HepG2 (cell line): ENCODE results near the gene C7orf57. TPM values are rescaled to one million over a fixed set of nuclear protein-coding genes. Genes with fewer than 3 reads are reported as not detected.

ENCODE experiments used
- ATAC-seq: fragments of 200-7000 bp; cut with Tn5 transposase; 3 replicates; pipeline ENCODE4 v1.9.1; 2020; ENCODE audit warnings: mild to moderate bottlenecking, moderate library complexity
- BruUV-seq: library from RNA; stranded (reverse); fragments of 400-500 nt; replicated peaks from 2 replicates; lab custom pipeline; 2021; lab: Mats Ljungman, UMichigan
- CTCF ChIA-PET: fragments of 300-600 bp; formaldehyde crosslinking; extraction: SDS; loops from one replicate; lab custom pipeline; 2021; ENCODE audit warnings: low total read pairs, inconsistent platforms, low intra/inter-chr PET ratio; lab: Yijun Ruan, JAX
- POLR2A ChIA-PET: fragments of 350-600 bp; sonication (Branson Sonifier 250); formaldehyde crosslinking; loops from one replicate; lab custom pipeline; 2020; ENCODE audit warnings: antibody characterized with exemption, inconsistent platforms; lab: Yijun Ruan, JAX
- DNase-seq: peaks from one replicate; pipeline ENCODE4 v3.0.0-alpha.2; 2015; ENCODE audit warnings: low spot score
- FAIRE-seq: peaks from 3 replicates; lab custom pipeline; 2011; peaks lifted over from hg19 to GRCh38; lab: Jason Lieb, UNC
- H2AFZ ChIP-seq: one replicate; pipeline ENCODE4 v1.6.1; 2011; ENCODE audit warnings: low read length, inconsistent platforms
- H3K27ac ChIP-seq: fragments of 300-600 bp; 3 replicates; pipeline ENCODE4 v1.8.0; 2011; ENCODE audit warnings: mixed run types, mild to moderate bottlenecking, mixed read lengths, low read length, inconsistent platforms; ENCODE audit not compliant: insufficient read depth; ENCODE audit errors: extremely low read length
- H3K27me3 ChIP-seq, 2 experiments: fragments of 200-600 bp in 1 of 2; 2 replicates in 1 of 2; 3 replicates in 1 of 2; pipeline versions ENCODE4 v1.6.0 to v1.8.0; 2011; ENCODE audit warnings: low read length in 2 of 2, mild to moderate bottlenecking in 2 of 2, moderate library complexity in 2 of 2, inconsistent platforms in 1 of 2; ENCODE audit not compliant: insufficient read depth in 2 of 2, control insufficient read depth in 1 of 2
- H3K36me3 ChIP-seq, 2 experiments: fragments of 200-600 bp in 1 of 2; replicated peaks in 1 of 2; 2 replicates in 1 of 2; 3 replicates in 1 of 2; pipeline versions ENCODE4 v1.5.1 to v1.8.0; 2011; ENCODE audit warnings: low read length in 2 of 2, inconsistent platforms in 1 of 2; ENCODE audit not compliant: insufficient read depth in 2 of 2, control insufficient read depth in 1 of 2
- H3K4me1 ChIP-seq: 2 replicates; pipeline ENCODE4 v1.5.1; 2012; ENCODE audit warnings: low read length, inconsistent platforms; ENCODE audit not compliant: insufficient read depth
- H3K4me2 ChIP-seq: 2 replicates; pipeline ENCODE4 v1.6.0; 2011; ENCODE audit warnings: low read depth, low read length, inconsistent platforms
- H3K4me3 ChIP-seq, 3 experiments: fragments of 200-600 bp in 1 of 3; sonication (generic), shearing (Covaris generic) in 1 of 3; replicated peaks in 1 of 3; 2 replicates each; pipeline ENCODE4 v1.5.1; 2011 to 2016; ENCODE audit warnings: low read length in 3 of 3, inconsistent platforms in 2 of 3, low read depth in 2 of 3, mild to moderate bottlenecking in 2 of 3, control low read depth in 1 of 3, mixed read lengths in 1 of 3; ENCODE audit not compliant: insufficient read depth in 1 of 3
- H3K79me2 ChIP-seq: one replicate; pipeline ENCODE4 v1.6.1; 2011; ENCODE audit warnings: low read length, inconsistent platforms; ENCODE audit not compliant: insufficient read depth
- H3K9ac ChIP-seq: 2 replicates; pipeline ENCODE4 v1.6.0; 2011; ENCODE audit warnings: mild to moderate bottlenecking, low read depth, low read length, inconsistent platforms; ENCODE audit not compliant: insufficient read depth
- H3K9me3 ChIP-seq: 2 replicates; pipeline ENCODE4 v1.5.1; 2012; ENCODE audit warnings: mild to moderate bottlenecking, low read length
- H4K20me1 ChIP-seq: 2 replicates; pipeline ENCODE4 v1.6.0; 2011; ENCODE audit warnings: inconsistent platforms, mild to moderate bottlenecking, low read length, moderate library complexity; ENCODE audit not compliant: insufficient read depth
- HOXA5 ChIP-seq: sonication (generic); formaldehyde crosslinking; IDR thresholded peaks from 2 replicates; pipeline ENCODE4 v1.4.0; 2020; ENCODE audit warnings: missing genetic modification reagents
- MAFG ChIP-seq: sonication (generic); formaldehyde crosslinking; IDR thresholded peaks from 2 replicates; pipeline ENCODE4 v1.5.1; 2020; ENCODE audit warnings: mild to moderate bottlenecking, missing genetic modification reagents
- RBM22 ChIP-seq: fragments of 200-400 bp; formaldehyde crosslinking; optimal IDR thresholded peaks from 2 replicates; pipeline ENCODE3; 2017; ENCODE audit warnings: mild to moderate bottlenecking, low read length, moderate library complexity
- RELA ChIP-seq: sonication (generic); formaldehyde crosslinking; IDR thresholded peaks from 2 replicates; pipeline ENCODE4 v1.4.0; 2020; ENCODE audit warnings: missing genetic modification reagents
- RFXAP ChIP-seq: sonication (generic); formaldehyde crosslinking; IDR thresholded peaks from 2 replicates; pipeline ENCODE4 v1.4.0; 2020; ENCODE audit warnings: missing genetic modification reagents, borderline replicate concordance
- SKI ChIP-seq: fragments of 450-650 bp; IDR thresholded peaks from one replicate; pipeline ENCODE4 v1.6.1; 2018; ENCODE audit warnings: mild to moderate bottlenecking; ENCODE audit not compliant: partially characterized antibody
- SP2 ChIP-seq: sonication (generic); formaldehyde crosslinking; IDR thresholded peaks from 2 replicates; pipeline ENCODE4 v1.5.1; 2020; ENCODE audit warnings: mild to moderate bottlenecking, missing genetic modification reagents
- STAT5B ChIP-seq: sonication (generic); formaldehyde crosslinking; IDR thresholded peaks from 2 replicates; pipeline ENCODE4 v1.4.0; 2020; ENCODE audit warnings: missing genetic modification reagents
- TBL1XR1 ChIP-seq: fragments of 150-350 bp; IDR thresholded peaks from 2 replicates; pipeline ENCODE4 v1.6.1; 2014; ENCODE audit warnings: borderline replicate concordance, low read length; ENCODE audit not compliant: partially characterized antibody
- ZBTB1 ChIP-seq: sonication (generic); formaldehyde crosslinking; IDR thresholded peaks from 2 replicates; pipeline ENCODE4 v1.4.0; 2020; ENCODE audit warnings: missing genetic modification reagents, borderline replicate concordance
- ZNF510 ChIP-seq: sonication (generic); formaldehyde crosslinking; IDR thresholded peaks from 2 replicates; pipeline ENCODE4 v1.4.0; 2020; ENCODE audit warnings: low read depth, mild to moderate bottlenecking, missing genetic modification reagents
- WGBS: methylation state at CpG from one replicate; pipeline ENCODE4 v1.1.6; 2017; ENCODE audit warnings: low lambda C conversion rate; 5-methylcytosine and 5-hydroxymethylcytosine counted together
- in situ Hi-C: cut with HindIII; loops from 2 replicates; pipeline ENCODE4 v1.10.0; 2017; ENCODE audit warnings: low pct_unique_long_range_greater_than_20kb; ENCODE audit not compliant: extremely low pct_ligation_motif_present
- intact Hi-C: fragments of 100-400 bp; cut with micrococcal nuclease; formaldehyde crosslinking; loops from one replicate; pipeline ENCODE4 v1.10.0; 2022; ENCODE audit not compliant: unreplicated experiment
- polyA plus RNA-seq, 8 experiments: library from polyadenylated mRNA; depleted of rRNA in 3 of 8; stranded (reverse) in 7 of 8; unstranded in 1 of 8; fragments of >200 nt; fragmentation: Illumina TruSeq in 4 of 8; extraction: Trizol in 4 of 8; gene quantifications; 2 replicates each; pipeline versions ENCODE4 v1.2.1 to v1.2.3, GENCODE V29; 2011 to 2016; ENCODE audit warnings: low read depth in 4 of 8, missing spikeins in 1 of 8, mixed read lengths in 1 of 8; ENCODE audit not compliant: insufficient read depth in 1 of 8
- total RNA-seq, 5 experiments: library from RNA; depleted of rRNA; stranded (reverse); fragments of >200 nt; fragmentation: Illumina TruSeq; extraction: Trizol; gene quantifications; 2 replicates each; pipeline ENCODE4 v1.2.3, GENCODE V29; 2016; ENCODE audit warnings: low read depth in 1 of 5
- TF ChIP-seq, protein P1 (sequence below): sonication (generic); formaldehyde crosslinking; IDR thresholded peaks from 2 replicates; pipeline ENCODE4 v1.4.0; 2020; ENCODE audit warnings: missing genetic modification reagents
- TF ChIP-seq, protein P2 (sequence below): sonication (generic); formaldehyde crosslinking; IDR thresholded peaks from 2 replicates; pipeline ENCODE4 v1.8.0; 2022; ENCODE audit warnings: missing genetic modification reagents, mild to moderate bottlenecking, inconsistent platforms, borderline replicate concordance
- TF ChIP-seq, protein P3 (sequence below), 2 experiments: fragments of 450-650 bp in 1 of 2; sonication (generic) in 1 of 2; formaldehyde crosslinking; IDR thresholded peaks; 2 replicates each; pipeline versions ENCODE4 v1.5.0 to v1.8.0; 2020 to 2022; ENCODE audit warnings: mild to moderate bottlenecking in 1 of 2, missing genetic modification reagents in 1 of 2
- TF ChIP-seq, protein P4 (sequence below): sonication (generic); formaldehyde crosslinking; IDR thresholded peaks from 2 replicates; pipeline ENCODE4 v1.5.1; 2020; ENCODE audit warnings: mild to moderate bottlenecking, missing genetic modification reagents, borderline replicate concordance

C7orf57 gene
- total and polyA plus RNA-seq, 2 of the 13 experiments (the other 11 are each of a cell fraction or from before 2014, with no cell fraction given): not detected

DNA sequence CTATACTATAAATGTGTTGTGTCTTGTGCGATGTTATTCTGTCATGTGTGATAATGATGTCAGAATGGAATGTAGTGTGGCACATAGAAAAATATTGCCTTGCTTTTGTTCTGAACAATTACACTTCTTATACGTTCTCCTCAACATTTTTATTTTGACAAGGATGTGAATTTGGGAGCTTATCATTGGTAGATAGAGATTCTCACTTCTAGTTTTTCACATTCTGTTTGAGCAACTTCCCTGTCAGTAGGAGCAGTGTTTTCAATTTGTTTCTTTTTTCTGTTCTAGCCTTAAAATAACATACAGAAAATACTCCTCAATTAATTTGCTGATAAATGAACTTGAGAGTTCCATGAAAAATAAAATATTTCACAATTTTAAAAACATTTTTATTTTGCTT, 24.0 kb upstream of the C7orf57 start:
- POLR2A ChIA-PET: no interaction called here
- no peak for TF ChIP-seq ZBTB1 (CRISPR knock-in tag)
- no peak for TF ChIP-seq SP2 (CRISPR knock-in tag)
- no peak for TF ChIP-seq STAT5B (CRISPR knock-in tag)
- TF ChIP-seq, protein P1, sequence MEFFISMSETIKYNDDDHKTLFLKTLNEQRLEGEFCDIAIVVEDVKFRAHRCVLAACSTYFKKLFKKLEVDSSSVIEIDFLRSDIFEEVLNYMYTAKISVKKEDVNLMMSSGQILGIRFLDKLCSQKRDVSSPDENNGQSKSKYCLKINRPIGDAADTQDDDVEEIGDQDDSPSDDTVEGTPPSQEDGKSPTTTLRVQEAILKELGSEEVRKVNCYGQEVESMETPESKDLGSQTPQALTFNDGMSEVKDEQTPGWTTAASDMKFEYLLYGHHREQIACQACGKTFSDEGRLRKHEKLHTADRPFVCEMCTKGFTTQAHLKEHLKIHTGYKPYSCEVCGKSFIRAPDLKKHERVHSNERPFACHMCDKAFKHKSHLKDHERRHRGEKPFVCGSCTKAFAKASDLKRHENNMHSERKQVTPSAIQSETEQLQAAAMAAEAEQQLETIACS: no peak
- TF ChIP-seq, protein P2, sequence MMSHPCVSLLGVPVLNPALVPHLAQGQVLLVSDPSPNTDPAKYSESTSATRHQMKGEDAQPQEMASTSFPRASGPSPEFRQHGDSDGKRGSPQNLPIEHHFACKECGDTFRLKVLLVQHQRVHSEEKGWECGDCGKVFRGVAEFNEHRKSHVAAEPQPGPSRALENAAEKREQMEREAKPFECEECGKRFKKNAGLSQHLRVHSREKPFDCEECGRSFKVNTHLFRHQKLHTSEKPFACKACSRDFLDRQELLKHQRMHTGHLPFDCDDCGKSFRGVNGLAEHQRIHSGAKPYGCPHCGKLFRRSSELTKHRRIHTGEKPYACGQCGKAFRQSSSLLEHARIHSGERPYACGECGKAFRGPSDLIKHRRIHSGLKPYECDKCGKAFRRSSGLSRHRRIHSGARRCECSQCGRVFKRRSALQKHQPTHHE (CRISPR knock-in tag): no peak
- TF ChIP-seq HOXA5 (CRISPR knock-in tag): no peak
- no peak for TF ChIP-seq RFXAP (CRISPR knock-in tag)
- TF ChIP-seq, protein P3, sequence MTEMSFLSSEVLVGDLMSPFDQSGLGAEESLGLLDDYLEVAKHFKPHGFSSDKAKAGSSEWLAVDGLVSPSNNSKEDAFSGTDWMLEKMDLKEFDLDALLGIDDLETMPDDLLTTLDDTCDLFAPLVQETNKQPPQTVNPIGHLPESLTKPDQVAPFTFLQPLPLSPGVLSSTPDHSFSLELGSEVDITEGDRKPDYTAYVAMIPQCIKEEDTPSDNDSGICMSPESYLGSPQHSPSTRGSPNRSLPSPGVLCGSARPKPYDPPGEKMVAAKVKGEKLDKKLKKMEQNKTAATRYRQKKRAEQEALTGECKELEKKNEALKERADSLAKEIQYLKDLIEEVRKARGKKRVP (CRISPR knock-in tag; IDR thresholded peaks at IDR 0.05): no peak
- TF ChIP-seq TBL1XR1: no peak
- no peak for TF ChIP-seq RBM22
- TF ChIP-seq RELA: no peak
- TF ChIP-seq, protein P4, sequence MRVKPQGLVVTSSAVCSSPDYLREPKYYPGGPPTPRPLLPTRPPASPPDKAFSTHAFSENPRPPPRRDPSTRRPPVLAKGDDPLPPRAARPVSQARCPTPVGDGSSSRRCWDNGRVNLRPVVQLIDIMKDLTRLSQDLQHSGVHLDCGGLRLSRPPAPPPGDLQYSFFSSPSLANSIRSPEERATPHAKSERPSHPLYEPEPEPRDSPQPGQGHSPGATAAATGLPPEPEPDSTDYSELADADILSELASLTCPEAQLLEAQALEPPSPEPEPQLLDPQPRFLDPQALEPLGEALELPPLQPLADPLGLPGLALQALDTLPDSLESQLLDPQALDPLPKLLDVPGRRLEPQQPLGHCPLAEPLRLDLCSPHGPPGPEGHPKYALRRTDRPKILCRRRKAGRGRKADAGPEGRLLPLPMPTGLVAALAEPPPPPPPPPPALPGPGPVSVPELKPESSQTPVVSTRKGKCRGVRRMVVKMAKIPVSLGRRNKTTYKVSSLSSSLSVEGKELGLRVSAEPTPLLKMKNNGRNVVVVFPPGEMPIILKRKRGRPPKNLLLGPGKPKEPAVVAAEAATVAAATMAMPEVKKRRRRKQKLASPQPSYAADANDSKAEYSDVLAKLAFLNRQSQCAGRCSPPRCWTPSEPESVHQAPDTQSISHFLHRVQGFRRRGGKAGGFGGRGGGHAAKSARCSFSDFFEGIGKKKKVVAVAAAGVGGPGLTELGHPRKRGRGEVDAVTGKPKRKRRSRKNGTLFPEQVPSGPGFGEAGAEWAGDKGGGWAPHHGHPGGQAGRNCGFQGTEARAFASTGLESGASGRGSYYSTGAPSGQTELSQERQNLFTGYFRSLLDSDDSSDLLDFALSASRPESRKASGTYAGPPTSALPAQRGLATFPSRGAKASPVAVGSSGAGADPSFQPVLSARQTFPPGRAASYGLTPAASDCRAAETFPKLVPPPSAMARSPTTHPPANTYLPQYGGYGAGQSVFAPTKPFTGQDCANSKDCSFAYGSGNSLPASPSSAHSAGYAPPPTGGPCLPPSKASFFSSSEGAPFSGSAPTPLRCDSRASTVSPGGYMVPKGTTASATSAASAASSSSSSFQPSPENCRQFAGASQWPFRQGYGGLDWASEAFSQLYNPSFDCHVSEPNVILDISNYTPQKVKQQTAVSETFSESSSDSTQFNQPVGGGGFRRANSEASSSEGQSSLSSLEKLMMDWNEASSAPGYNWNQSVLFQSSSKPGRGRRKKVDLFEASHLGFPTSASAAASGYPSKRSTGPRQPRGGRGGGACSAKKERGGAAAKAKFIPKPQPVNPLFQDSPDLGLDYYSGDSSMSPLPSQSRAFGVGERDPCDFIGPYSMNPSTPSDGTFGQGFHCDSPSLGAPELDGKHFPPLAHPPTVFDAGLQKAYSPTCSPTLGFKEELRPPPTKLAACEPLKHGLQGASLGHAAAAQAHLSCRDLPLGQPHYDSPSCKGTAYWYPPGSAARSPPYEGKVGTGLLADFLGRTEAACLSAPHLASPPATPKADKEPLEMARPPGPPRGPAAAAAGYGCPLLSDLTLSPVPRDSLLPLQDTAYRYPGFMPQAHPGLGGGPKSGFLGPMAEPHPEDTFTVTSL (CRISPR knock-in tag): no peak
- TF ChIP-seq ZNF510 (CRISPR knock-in tag): no peak
- no peak for TF ChIP-seq MAFG (CRISPR knock-in tag)
- TF ChIP-seq SKI: no peak

More for the DNA sequence above, 24.0 kb upstream of the C7orf57 start:
- H3K79me2 ChIP-seq: no peaks in the 10 kb centered on the region
- intact Hi-C loops (no loop called here), in situ Hi-C loops (no loop called here)
- H3K36me3 ChIP-seq: no peaks in the 10 kb centered on the region
- no peak overlapping the region for H3K27ac ChIP-seq
- H3K4me2 ChIP-seq: no peak overlapping the region
- no peak overlapping the region for H3K4me3 ChIP-seq
- H2AFZ ChIP-seq: no peak overlapping the region
- no peaks in the 10 kb centered on the region for H3K9me3 ChIP-seq
- H3K9ac ChIP-seq: no peak overlapping the region
- peaks cover 0 to 14% of the 10 kb centered on the region in 2 experiments; a peak in 2 of 5 replicates for H3K27me3 ChIP-seq
- no peaks in the 10 kb centered on the region for H3K4me1 ChIP-seq
- FAIRE-seq (no peak), ATAC-seq (no peak), DNase-seq (no peak)
- H4K20me1 ChIP-seq: no peaks in the 10 kb centered on the region
- 34% methylated on average over 2 of the region's 2 CpGs for WGBS
- no TSS peak for BruUV-seq
- CTCF ChIA-PET: no interaction called here
